CD8-positive, alpha-beta memory T cell (primary cell): ENCODE data around the gene CYP51A1. TPM values are rescaled to one million over a fixed set of nuclear protein-coding genes. Genes with fewer than 3 reads are reported as not detected.
A peak's percentile ranks its signal among the peaks of the same experiment; 100 is the strongest.

Experiments used
- CTCF ChIA-PET: fragments of 350-600 bp; sonication (Branson Sonifier 250); formaldehyde crosslinking; loops from one replicate; lab custom pipeline; 2021; ENCODE audit warnings: antibody characterized with exemption; lab: Charles Lee
- POLR2A ChIA-PET: fragments of 350-600 bp; sonication (Branson Sonifier 250); formaldehyde crosslinking; loops from one replicate; lab custom pipeline; 2021; ENCODE audit warnings: antibody characterized with exemption; lab: Charles Lee
- DNase-seq, 5 donors: peaks; one replicate each; pipeline versions ENCODE4 v3.0.0 to v3.0.0-alpha.2; 2020 to 2022; ENCODE audit warnings: mixed read lengths in 1 of 5
- H3K27ac ChIP-seq: one replicate; pipeline ENCODE4 v1.7.0; 2013; ENCODE audit warnings: low read depth, mild to moderate bottlenecking, low read length, moderate library complexity
- H3K27me3 ChIP-seq: 2 replicates; pipeline ENCODE4 v1.7.0; 2013; ENCODE audit warnings: low read length, mild to moderate bottlenecking; ENCODE audit not compliant: insufficient read depth, poor library complexity, severe bottlenecking
- H3K36me3 ChIP-seq: 2 replicates; pipeline ENCODE4 v1.7.0; 2013; ENCODE audit warnings: mild to moderate bottlenecking, low read length, moderate library complexity; ENCODE audit not compliant: insufficient read depth
- H3K4me1 ChIP-seq: 2 replicates; pipeline ENCODE4 v1.7.0; 2013; ENCODE audit warnings: mild to moderate bottlenecking, low read length, moderate library complexity; ENCODE audit not compliant: insufficient read depth
- H3K4me3 ChIP-seq: 2 replicates; pipeline ENCODE4 v1.7.0; 2013; ENCODE audit warnings: mild to moderate bottlenecking, low read length
- H3K9me3 ChIP-seq: 2 replicates; pipeline ENCODE4 v1.7.0; 2013; ENCODE audit warnings: mild to moderate bottlenecking, low read length
- H3K27ac Mint-ChIP-seq, 8 donors: one replicate each; pipeline ENCODE4 v1.8.0; 2020 to 2021; ENCODE audit warnings: mixed read lengths in 8 of 8, mild to moderate bottlenecking in 6 of 8, inconsistent platforms in 3 of 8, moderate library complexity in 3 of 8
- H3K27me3 Mint-ChIP-seq, 2 donors: one replicate each; pipeline ENCODE4 v1.8.0; 2020 to 2021; ENCODE audit warnings: mixed read lengths in 2 of 2, mild to moderate bottlenecking in 1 of 2, moderate library complexity in 1 of 2
- H3K36me3 Mint-ChIP-seq, 3 donors: one replicate each; pipeline ENCODE4 v1.8.0; 2020 to 2021; ENCODE audit warnings: mixed read lengths in 3 of 3, inconsistent platforms in 1 of 3, mild to moderate bottlenecking in 1 of 3
- H3K4me1 Mint-ChIP-seq, 3 donors: one replicate each; pipeline ENCODE4 v1.8.0; 2020 to 2021; ENCODE audit warnings: mixed read lengths in 3 of 3, inconsistent platforms in 1 of 3, mild to moderate bottlenecking in 1 of 3
- H3K4me3 Mint-ChIP-seq, 7 donors: one replicate each; pipeline ENCODE4 v1.8.0; 2020 to 2021; ENCODE audit warnings: mixed read lengths in 7 of 7, mild to moderate bottlenecking in 6 of 7, moderate library complexity in 4 of 7, inconsistent platforms in 2 of 7
- H3K9me3 Mint-ChIP-seq, 5 donors: one replicate each; pipeline ENCODE4 v1.8.0; 2020 to 2022; ENCODE audit warnings: mixed read lengths in 5 of 5, mild to moderate bottlenecking in 3 of 5, moderate library complexity in 2 of 5, inconsistent platforms in 1 of 5
- polyA plus RNA-seq: library from polyadenylated mRNA; unstranded; fragments of 300-500 nt; fragmentation: Illumina TruSeq; gene quantifications from one replicate; pipeline ENCODE4 v1.2.3, GENCODE V29; 2021
- total RNA-seq, 2 experiments: library from RNA; stranded (reverse); gene quantifications; one replicate each; pipeline ENCODE4 v1.2.3, GENCODE V29; 2021

CYP51A1 gene
- total and polyA plus RNA-seq, 3 experiments from 2014 or later: 13.4 to 44.5 (median 44.5) TPM

DNA sequence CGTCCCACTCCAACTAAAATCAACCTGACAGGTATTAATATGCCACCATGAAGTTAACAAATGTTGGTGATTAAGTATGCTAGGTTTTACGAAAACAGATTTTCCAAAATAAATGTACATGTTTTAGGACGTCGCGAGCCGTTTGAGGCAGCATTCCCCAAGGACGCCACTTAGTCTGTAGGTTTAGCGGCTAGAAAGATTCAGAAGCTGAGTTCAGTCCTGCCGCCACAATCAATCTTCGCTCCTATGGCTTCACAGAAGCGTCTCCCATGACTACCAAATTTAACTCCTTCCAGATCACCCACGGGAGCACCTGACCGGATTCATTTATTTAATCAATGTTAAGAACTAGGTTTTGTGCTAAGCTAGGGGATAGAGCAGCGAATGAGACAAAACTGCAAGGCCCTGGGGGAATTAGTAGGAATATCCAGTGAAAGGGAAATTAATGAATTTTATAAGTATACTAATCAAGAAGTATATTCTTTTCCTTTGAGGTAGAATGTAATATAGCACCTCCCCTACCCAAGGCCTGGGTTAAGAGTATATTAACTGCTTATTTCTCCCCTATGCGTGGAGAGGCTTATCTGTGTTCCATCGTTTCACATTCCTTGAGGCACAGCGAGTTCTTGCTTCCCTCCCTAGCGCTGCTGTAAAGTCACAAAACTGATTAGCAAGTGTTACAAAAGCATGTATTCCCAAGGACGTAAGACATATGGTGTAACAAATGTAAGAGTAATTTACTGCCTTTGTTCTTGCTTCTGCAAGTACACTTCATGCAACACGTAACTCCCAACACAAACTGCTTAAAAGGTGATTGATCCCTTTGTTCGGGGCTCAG, 994 bp upstream of the CYP51A1 start:
- POLR2A ChIA-PET: interaction anchor here (1.6 to 2.3 kb wide), 4 partner anchors 110 to 393 kb away, joined by 5 to 14 read pairs (median 8); partner anchors contain the start of genes AKAP9, ANKIB1, GATAD1 and KRIT1
- CTCF ChIA-PET: interaction anchor here (1.3 to 2.3 kb wide), 3 partner anchors 10 to 313 kb away, joined by 4 to 10 read pairs (median 4); partner anchors contain the start of genes GATAD1 and LRRD1
- H3K4me1 ChIP-seq: peaks cover 7% of the 10 kb centered on the region
- H3K27ac ChIP-seq: peak overlapping the region; percentile 95
- Mint-ChIP-seq H3K9me3 (no peaks in the 10 kb centered on the region), H3K36me3 (peaks cover 0 to 19% (median 6%) of the 10 kb centered on the region in 3 donors), H3K4me1 (peaks cover 31 to 39% (median 34%) of the 10 kb centered on the region in 3 donors), H3K27ac (peak overlapping the region; percentile 96 to 100 (median 99)), H3K27me3 (peaks cover 0 to 11% of the 10 kb centered on the region in 2 donors), H3K4me3 (peak overlapping the region; percentile 94 to 100 (median 98))
- H3K9me3 ChIP-seq: no peaks in the 10 kb centered on the region
- DNase-seq: no peak
- H3K27me3 ChIP-seq: no peaks in the 10 kb centered on the region
- H3K4me3 ChIP-seq: peak overlapping the region; percentile 89
- no peaks in the 10 kb centered on the region for H3K36me3 ChIP-seq

DNA sequence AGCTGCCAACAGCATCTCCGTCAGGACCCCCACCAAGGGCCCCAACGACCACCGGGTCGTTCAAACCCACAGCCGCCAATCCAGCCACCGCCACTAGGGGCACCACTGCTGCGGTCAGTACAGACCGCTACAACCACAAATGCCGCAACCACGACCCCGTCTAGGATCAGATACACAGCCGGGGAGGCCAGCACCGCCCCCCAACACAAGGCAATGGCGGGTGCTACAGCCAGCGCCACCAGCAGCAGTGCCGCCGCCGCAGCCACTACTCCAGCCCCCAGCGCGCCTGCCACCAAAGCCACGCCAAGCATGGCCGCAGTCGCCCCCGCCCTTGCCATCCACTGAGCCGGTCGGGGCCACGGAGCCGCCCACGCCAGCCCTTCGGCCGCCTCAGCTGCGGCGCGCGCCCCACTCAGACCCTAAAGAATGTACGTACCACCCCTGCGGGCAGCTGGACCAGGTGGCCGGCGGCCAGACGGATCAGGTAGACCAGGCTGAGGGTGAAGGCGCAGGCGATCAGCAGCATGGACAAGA, 473 bp downstream of the CYP51A1 start:
- Histone ChIP-seq H3K4me3 (peak overlapping the region; percentile 89), H3K36me3 (no peaks in the 10 kb centered on the region), H3K4me1 (peaks cover 7% of the 10 kb centered on the region), H3K9me3 (no peaks in the 10 kb centered on the region), H3K27me3 (no peaks in the 10 kb centered on the region), H3K27ac (peak overlapping the region; percentile 95)
- Mint-ChIP-seq H3K27me3 (peaks cover 0 to 11% of the 10 kb centered on the region in 2 donors), H3K27ac (peak overlapping the region; percentile 96 to 100 (median 99)), H3K9me3 (no peaks in the 10 kb centered on the region), H3K4me1 (peaks cover 31 to 39% (median 37%) of the 10 kb centered on the region in 3 donors), H3K36me3 (peaks cover 0 to 26% (median 12%) of the 10 kb centered on the region in 3 donors), H3K4me3 (peak overlapping the region; percentile 94 to 100 (median 98))
- POLR2A ChIA-PET: interaction anchor here (0.9 to 2.3 kb wide), 4 partner anchors 46 to 314 kb away, joined by 4 to 14 read pairs (median 8); partner anchors contain the start of genes AKAP9, ANKIB1, GATAD1 and KRIT1
- peak; percentile 55 to 79 (median 64) for DNase-seq
- CTCF ChIA-PET: interaction anchor here (1.3 to 2.3 kb wide), 4 partner anchors 8 to 314 kb away, joined by 3 to 10 read pairs (median 4); partner anchors contain the start of genes GATAD1 and LRRD1

DNA sequence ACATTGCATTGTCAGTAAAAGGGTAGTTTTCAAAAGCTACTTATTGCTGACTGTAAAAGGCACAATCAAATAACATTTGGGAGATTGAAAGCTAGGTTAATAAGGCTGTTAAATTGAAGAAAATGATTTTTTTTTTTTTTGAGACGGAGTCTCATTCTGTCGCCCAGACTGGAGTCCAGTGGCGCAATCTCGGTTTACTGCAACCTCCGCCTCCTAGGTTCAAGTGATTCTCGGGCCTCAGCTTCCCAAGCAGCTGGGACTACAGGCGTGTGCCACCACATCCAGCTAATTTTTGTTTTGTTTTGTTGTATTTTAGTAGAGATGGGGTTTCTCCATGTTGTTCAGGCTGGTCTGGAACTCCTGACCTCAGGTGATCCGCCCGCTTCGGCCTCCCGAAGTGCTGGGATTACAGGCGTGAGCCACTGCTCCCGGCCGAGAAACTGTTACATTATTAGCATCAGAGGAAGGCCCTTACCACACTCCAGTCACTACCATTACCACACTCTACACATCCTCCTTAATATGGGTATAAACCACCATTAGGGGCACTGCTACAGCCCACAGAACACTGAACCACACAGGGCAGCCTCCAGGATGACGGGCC, 1.0 kb downstream of the CYP51A1 start:
- Mint-ChIP-seq H3K36me3 (peaks cover under 1 to 28% (median 12%) of the 10 kb centered on the region in 3 donors), H3K4me1 (peaks cover 31 to 39% (median 37%) of the 10 kb centered on the region in 3 donors), H3K9me3 (no peaks in the 10 kb centered on the region), H3K4me3 (peak overlapping the region; percentile 94 to 100 (median 98)), H3K27me3 (peaks cover 0 to 11% of the 10 kb centered on the region in 2 donors), H3K27ac (peak overlapping the region; percentile 96 to 100 (median 99))
- Histone ChIP-seq H3K4me3 (peak overlapping the region; percentile 89), H3K27me3 (no peaks in the 10 kb centered on the region), H3K4me1 (peaks cover 7% of the 10 kb centered on the region), H3K27ac (peak overlapping the region; percentile 95), H3K36me3 (no peaks in the 10 kb centered on the region), H3K9me3 (no peaks in the 10 kb centered on the region)
- ChIA-PET POLR2A (interaction anchor here (0.6 to 2.3 kb wide), 4 partner anchors 46 to 314 kb away, joined by 4 to 14 read pairs (median 7); partner anchors contain the start of genes ANKIB1, GATAD1, KRIT1 and LRRD1), CTCF (interaction anchor here (1.3 to 2.3 kb wide), 4 partner anchors 46 to 315 kb away, joined by 3 to 10 read pairs (median 4); partner anchors contain the start of genes GATAD1 and LRRD1)
- DNase-seq: no peak

DNA sequence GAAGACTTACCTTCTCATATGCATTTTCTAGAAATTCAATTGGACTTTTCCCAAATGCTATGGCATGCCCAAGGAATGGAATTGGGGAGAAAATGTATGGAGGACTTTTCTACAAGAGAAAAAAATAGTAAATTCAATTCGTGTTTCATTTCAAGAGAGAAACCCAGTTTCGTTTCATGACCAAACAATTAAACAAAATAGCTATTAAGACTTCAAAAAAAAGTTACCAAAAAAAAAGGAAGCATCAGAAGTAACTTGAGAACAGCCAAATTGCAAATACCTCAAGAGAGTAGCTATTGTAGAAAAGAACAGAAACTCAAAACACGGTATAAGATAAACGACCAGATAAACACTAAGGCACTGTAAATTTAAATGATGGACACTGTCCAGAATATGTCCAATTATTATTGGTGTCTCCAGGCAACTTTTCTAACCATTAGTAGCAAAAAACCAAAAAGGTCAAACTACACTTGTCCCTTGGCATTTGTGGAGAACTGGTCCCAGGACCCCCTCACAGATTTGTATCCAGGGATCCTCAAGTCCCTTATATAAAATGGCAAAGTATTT, 2.4 kb downstream of the CYP51A1 start:
- H3K4me3 Mint-ChIP-seq: peak overlapping the region in 2 of 7 donors; percentile 28 to 54
- H3K4me3 ChIP-seq: no peak overlapping the region
- no peak overlapping the region for H3K27ac Mint-ChIP-seq
- peaks cover 3 to 38% (median 15%) of the 10 kb centered on the region in 3 donors for H3K36me3 Mint-ChIP-seq
- H3K27me3 Mint-ChIP-seq: peaks cover 0 to 11% of the 10 kb centered on the region in 2 donors
- CTCF ChIA-PET: interaction anchor here (0.7 kb wide), 1 partner anchor 127 kb away, joined by 3 read pairs; no protein-coding TSS in a partner anchor
- POLR2A ChIA-PET: interaction anchor here (0.6 kb wide), 1 partner anchor 113 kb away, joined by 3 read pairs; no protein-coding TSS in a partner anchor
- no peaks in the 10 kb centered on the region for H3K27me3 ChIP-seq
- H3K27ac ChIP-seq: no peak overlapping the region
- no peaks in the 10 kb centered on the region for H3K9me3 ChIP-seq
- peaks cover 31 to 39% (median 37%) of the 10 kb centered on the region in 3 donors for H3K4me1 Mint-ChIP-seq
- DNase-seq: no peak
- H3K9me3 Mint-ChIP-seq: no peaks in the 10 kb centered on the region
- no peaks in the 10 kb centered on the region for H3K36me3 ChIP-seq
- H3K4me1 ChIP-seq: peaks cover 7% of the 10 kb centered on the region

DNA sequence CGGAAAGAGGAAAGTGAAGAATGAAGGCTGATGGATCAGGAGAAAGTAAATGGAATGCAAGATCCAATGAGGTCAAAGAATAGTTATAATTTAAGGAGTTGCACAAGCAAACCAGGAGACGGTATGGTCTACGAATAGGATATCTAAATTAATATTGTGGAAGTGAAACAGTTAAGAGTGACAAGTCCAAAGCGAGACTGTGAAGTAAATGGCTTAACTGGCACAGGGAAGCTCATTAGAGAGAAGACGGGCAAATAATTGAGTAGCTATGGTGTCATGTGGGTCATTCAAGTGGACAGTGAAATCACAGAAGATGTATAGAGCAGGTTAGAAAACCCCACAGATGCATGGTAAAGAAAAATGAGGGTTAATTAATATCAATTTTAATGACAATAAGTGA, 3.2 kb downstream of the CYP51A1 start:
- Histone ChIP-seq H3K9me3 (no peaks in the 10 kb centered on the region), H3K27ac (no peak overlapping the region), H3K27me3 (no peaks in the 10 kb centered on the region), H3K4me1 (peaks cover 7% of the 10 kb centered on the region), H3K36me3 (no peaks in the 10 kb centered on the region), H3K4me3 (no peak overlapping the region)
- peaks cover 30 to 39% (median 37%) of the 10 kb centered on the region in 3 donors for H3K4me1 Mint-ChIP-seq
- H3K4me3 Mint-ChIP-seq: peak overlapping the region in 1 of 7 donors; percentile 46
- POLR2A ChIA-PET: no interaction called here
- H3K36me3 Mint-ChIP-seq: peaks cover 3 to 44% (median 15%) of the 10 kb centered on the region in 3 donors
- H3K27me3 Mint-ChIP-seq: peaks cover 0 to 11% of the 10 kb centered on the region in 2 donors
- peak overlapping the region in 1 of 8 donors; percentile 25 for H3K27ac Mint-ChIP-seq
- CTCF ChIA-PET: no interaction called here
- no peaks in the 10 kb centered on the region for H3K9me3 Mint-ChIP-seq
- no peak for DNase-seq

DNA sequence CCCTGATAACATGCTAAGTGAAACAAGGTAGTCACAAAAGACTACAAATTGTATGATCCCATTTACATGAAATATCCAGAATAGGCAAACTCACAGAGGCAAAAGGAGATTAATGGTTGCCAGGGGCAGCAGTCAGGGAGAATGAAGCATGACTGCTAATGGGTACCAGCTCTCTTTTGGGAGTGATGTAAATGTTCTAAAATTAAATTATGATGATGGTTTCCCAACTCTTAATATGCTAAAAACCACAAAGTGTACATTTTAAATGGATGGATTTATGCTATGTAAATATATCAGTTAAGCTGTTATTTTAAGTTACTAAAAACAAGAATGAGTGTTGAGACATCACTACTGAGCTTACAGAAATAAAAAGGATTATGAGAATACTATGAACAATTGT, 12.6 kb downstream of the CYP51A1 start:
- Histone ChIP-seq H3K4me3 (no peak overlapping the region), H3K27ac (no peak overlapping the region), H3K9me3 (no peaks in the 10 kb centered on the region), H3K27me3 (no peaks in the 10 kb centered on the region), H3K36me3 (peaks cover 13% of the 10 kb centered on the region), H3K4me1 (no peaks in the 10 kb centered on the region)
- no peak for DNase-seq
- Mint-ChIP-seq H3K4me3 (no peak overlapping the region), H3K4me1 (peaks cover 2 to 17% (median 2%) of the 10 kb centered on the region in 3 donors), H3K36me3 (peaks cover 21 to 63% (median 38%) of the 10 kb centered on the region in 3 donors), H3K27ac (no peak overlapping the region), H3K27me3 (no peaks in the 10 kb centered on the region), H3K9me3 (no peaks in the 10 kb centered on the region)
- POLR2A ChIA-PET: no interaction called here
- CTCF ChIA-PET: no interaction called here

DNA sequence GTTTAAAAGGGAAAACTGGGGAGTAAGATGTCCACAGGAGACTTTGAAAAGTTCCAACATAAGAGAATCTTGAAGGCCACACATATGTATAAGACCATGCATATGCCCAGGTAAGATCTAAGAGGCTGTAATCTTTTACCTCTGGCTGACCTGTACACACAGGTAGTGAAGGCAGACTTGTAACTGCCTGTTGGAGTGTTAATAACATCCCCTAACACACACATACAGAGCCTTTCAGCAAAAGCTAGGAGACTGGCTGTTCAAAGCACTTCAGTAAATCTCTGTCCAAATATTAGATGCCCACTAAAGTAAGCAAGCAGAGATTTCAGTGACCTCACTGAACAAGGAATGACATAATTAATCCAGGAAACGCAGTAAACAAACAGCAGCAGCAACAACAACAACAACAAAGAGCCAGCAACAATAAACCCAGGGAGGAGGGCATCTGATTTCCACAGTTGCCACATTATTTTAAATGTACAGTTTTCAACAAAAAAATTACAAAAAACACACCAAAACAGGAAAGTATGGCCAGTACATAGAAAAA, 15.0 kb downstream of the CYP51A1 start:
- Histone ChIP-seq H3K4me3 (no peak overlapping the region), H3K9me3 (no peaks in the 10 kb centered on the region), H3K4me1 (no peaks in the 10 kb centered on the region), H3K36me3 (peaks cover 13% of the 10 kb centered on the region), H3K27ac (no peak overlapping the region), H3K27me3 (no peaks in the 10 kb centered on the region)
- DNase-seq: no peak
- Mint-ChIP-seq H3K36me3 (peaks cover 21 to 61% (median 30%) of the 10 kb centered on the region in 3 donors), H3K27ac (no peak overlapping the region), H3K4me3 (no peak overlapping the region), H3K9me3 (no peaks in the 10 kb centered on the region), H3K4me1 (peaks cover 2 to 17% (median 2%) of the 10 kb centered on the region in 3 donors), H3K27me3 (no peaks in the 10 kb centered on the region)
- ChIA-PET POLR2A (no interaction called here), CTCF (no interaction called here)
